Epidermal melanocyte (primary cell): ENCODE measurements around the gene CNN3.

Experiments
- DNase-seq: peaks from one replicate; pipeline ENCODE4 v3.0.0; 2011; ENCODE audit warnings: low spot score; ENCODE audit not compliant: insufficient read length

The CNN3 gene

GRCh38 chr1:94887603-94888171, 39.2 kb downstream of the CNN3 start:
- DNase-seq: no peak

GRCh38 chr1:94887106-94887505, 39.8 kb downstream of the CNN3 start:
- no peak for DNase-seq

GRCh38 chr1:94886361-94886760, 40.5 kb downstream of the CNN3 start:
- DNase-seq: no peak

GRCh38 chr1:94884507-94884906, 42.4 kb downstream of the CNN3 start:
- DNase-seq: no peak

- no peak for DNase-seq
Observed at GRCh38 chr1:94884106-94884505, 42.8 kb downstream of the CNN3 start.

- DNase-seq: no peak
Observed at GRCh38 chr1:94883691-94884090, 43.2 kb downstream of the CNN3 start.

- no peak for DNase-seq
Observed at GRCh38 chr1:94878329-94878728, 48.6 kb downstream of the CNN3 start.

GRCh38 chr1:94876362-94876761, 50.5 kb downstream of the CNN3 start:
- DNase-seq: no peak

GRCh38 chr1:94875794-94876193, 51.1 kb downstream of the CNN3 start:
- no peak for DNase-seq

- DNase-seq: no peak
Observed at GRCh38 chr1:94874423-94874822, 52.5 kb downstream of the CNN3 start.

- no peak for DNase-seq
Observed at GRCh38 chr1:94873520-94874351, 53.2 kb downstream of the CNN3 start.

- DNase-seq: no peak
Observed at GRCh38 chr1:94872771-94873495, 54.0 kb downstream of the CNN3 start.

GRCh38 chr1:94871031-94871430, 55.9 kb downstream of the CNN3 start:
- no peak for DNase-seq

GRCh38 chr1:94866164-94866807, 60.6 kb downstream of the CNN3 start:
- DNase-seq: no peak

- peak; percentile 76 for DNase-seq
Observed at GRCh38 chr1:94865360-94865759, 61.5 kb downstream of the CNN3 start.

- DNase-seq: no peak
Observed at GRCh38 chr1:94864821-94865220, 62.1 kb downstream of the CNN3 start.

GRCh38 chr1:94863919-94864318, 63.0 kb downstream of the CNN3 start:
- DNase-seq: no peak

GRCh38 chr1:94863297-94863911, 63.5 kb downstream of the CNN3 start:
- no peak for DNase-seq

- no peak for DNase-seq
Observed at GRCh38 chr1:94862718-94863117, 64.2 kb downstream of the CNN3 start.

GRCh38 chr1:94859174-94859573, 67.7 kb downstream of the CNN3 start:
- no peak for DNase-seq

- DNase-seq: no peak
Observed at GRCh38 chr1:94858276-94858675, 68.6 kb downstream of the CNN3 start.
